GM12878 (cell line): ENCODE results near the gene SPC24.

ENCODE experiments used
- ATF3 ChIP-seq: IDR thresholded peaks from 2 replicates; pipeline ENCODE4 v1.6.1; 2011; ENCODE audit warnings: low read depth, mild to moderate bottlenecking, low read length, moderate library complexity, borderline replicate concordance; ENCODE audit errors: extremely low read depth
- MXI1 ChIP-seq: fragments of 150-350 bp; IDR thresholded peaks from 2 replicates; pipeline ENCODE4 v1.6.1; 2011; ENCODE audit warnings: low read depth, mild to moderate bottlenecking, inconsistent platforms, low read length, improper control_type of control experiment
- POLR2AphosphoS5 ChIP-seq: IDR thresholded peaks from 2 replicates; pipeline ENCODE4 v1.6.1; 2011; ENCODE audit warnings: mild to moderate bottlenecking, low read length, inconsistent platforms
- RAD21 ChIP-seq: IDR thresholded peaks from 2 replicates; pipeline ENCODE4 v1.6.1; 2011; ENCODE audit warnings: mild to moderate bottlenecking, low read depth, low read length, moderate library complexity; ENCODE audit not compliant: insufficient read depth
- RFX5 ChIP-seq: IDR thresholded peaks from 2 replicates; pipeline ENCODE4 v1.6.1; 2011; ENCODE audit warnings: low read depth, low read length, improper control_type of control experiment
- TAF1 ChIP-seq: IDR thresholded peaks from 2 replicates; pipeline ENCODE4 v1.6.1; 2011; ENCODE audit warnings: mild to moderate bottlenecking, low read depth, low read length, borderline replicate concordance
- TCF7 ChIP-seq: IDR thresholded peaks from 2 replicates; pipeline ENCODE4 v1.6.1; 2014; ENCODE audit warnings: antibody characterized with exemption, borderline replicate concordance
- TF ChIP-seq, protein P1 (sequence below), 3 experiments: IDR thresholded peaks in 2 of 3; conservative IDR thresholded peaks in 1 of 3; 2 replicates each; pipeline ENCODE4 v1.5.1; 2011; ENCODE audit warnings: low read depth in 3 of 3, low read length in 3 of 3, mild to moderate bottlenecking in 3 of 3, control low read depth in 2 of 3, moderate library complexity in 2 of 3, inconsistent platforms in 1 of 3, mixed read lengths in 1 of 3; ENCODE audit not compliant: control insufficient read depth in 2 of 3, insufficient read depth in 1 of 3; ENCODE audit errors: extremely low read depth in 1 of 3
- TF ChIP-seq, protein P2 (sequence below): IDR thresholded peaks from 2 replicates; pipeline ENCODE4 v1.6.1; 2012; ENCODE audit warnings: mild to moderate bottlenecking, low read depth, low read length
- TF ChIP-seq, protein P3 (sequence below): fragments of 150-350 bp; IDR thresholded peaks from 2 replicates; pipeline ENCODE4 v1.6.1; 2016; ENCODE audit warnings: low read depth, low read length
- TF ChIP-seq, protein P4 (sequence below): IDR thresholded peaks from 2 replicates; pipeline ENCODE4 v1.6.1; 2011; ENCODE audit warnings: low read depth, low read length, improper control_type of control experiment, borderline replicate concordance
- TF ChIP-seq, protein P5 (sequence below): fragments of 450-650 bp; IDR thresholded peaks from 2 replicates; pipeline ENCODE4 v1.6.1; 2014; ENCODE audit warnings: mild to moderate bottlenecking
- TF ChIP-seq, protein P6 (sequence below): fragments of 450-650 bp; formaldehyde crosslinking; IDR thresholded peaks from 2 replicates; pipeline ENCODE4 v1.5.0; 2022; ENCODE audit warnings: mild to moderate bottlenecking, missing genetic modification characterization

GRCh38 chr19:11145536-11145924 is 10.1 kb downstream of the SPC24 start:
- TF ChIP-seq, protein P1, sequence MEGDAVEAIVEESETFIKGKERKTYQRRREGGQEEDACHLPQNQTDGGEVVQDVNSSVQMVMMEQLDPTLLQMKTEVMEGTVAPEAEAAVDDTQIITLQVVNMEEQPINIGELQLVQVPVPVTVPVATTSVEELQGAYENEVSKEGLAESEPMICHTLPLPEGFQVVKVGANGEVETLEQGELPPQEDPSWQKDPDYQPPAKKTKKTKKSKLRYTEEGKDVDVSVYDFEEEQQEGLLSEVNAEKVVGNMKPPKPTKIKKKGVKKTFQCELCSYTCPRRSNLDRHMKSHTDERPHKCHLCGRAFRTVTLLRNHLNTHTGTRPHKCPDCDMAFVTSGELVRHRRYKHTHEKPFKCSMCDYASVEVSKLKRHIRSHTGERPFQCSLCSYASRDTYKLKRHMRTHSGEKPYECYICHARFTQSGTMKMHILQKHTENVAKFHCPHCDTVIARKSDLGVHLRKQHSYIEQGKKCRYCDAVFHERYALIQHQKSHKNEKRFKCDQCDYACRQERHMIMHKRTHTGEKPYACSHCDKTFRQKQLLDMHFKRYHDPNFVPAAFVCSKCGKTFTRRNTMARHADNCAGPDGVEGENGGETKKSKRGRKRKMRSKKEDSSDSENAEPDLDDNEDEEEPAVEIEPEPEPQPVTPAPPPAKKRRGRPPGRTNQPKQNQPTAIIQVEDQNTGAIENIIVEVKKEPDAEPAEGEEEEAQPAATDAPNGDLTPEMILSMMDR (IDR thresholded peaks at IDR 0.05 in 2 of 3, conservative IDR thresholded peaks at IDR 0.05 in 1 of 3; ENCODE audit: control insufficient read depth in 2 of 3, extremely low read depth in 1 of 3, insufficient read depth in 1 of 3, low read depth in 3 of 3, low read length in 3 of 3): no peak
- TF ChIP-seq, protein P2, sequence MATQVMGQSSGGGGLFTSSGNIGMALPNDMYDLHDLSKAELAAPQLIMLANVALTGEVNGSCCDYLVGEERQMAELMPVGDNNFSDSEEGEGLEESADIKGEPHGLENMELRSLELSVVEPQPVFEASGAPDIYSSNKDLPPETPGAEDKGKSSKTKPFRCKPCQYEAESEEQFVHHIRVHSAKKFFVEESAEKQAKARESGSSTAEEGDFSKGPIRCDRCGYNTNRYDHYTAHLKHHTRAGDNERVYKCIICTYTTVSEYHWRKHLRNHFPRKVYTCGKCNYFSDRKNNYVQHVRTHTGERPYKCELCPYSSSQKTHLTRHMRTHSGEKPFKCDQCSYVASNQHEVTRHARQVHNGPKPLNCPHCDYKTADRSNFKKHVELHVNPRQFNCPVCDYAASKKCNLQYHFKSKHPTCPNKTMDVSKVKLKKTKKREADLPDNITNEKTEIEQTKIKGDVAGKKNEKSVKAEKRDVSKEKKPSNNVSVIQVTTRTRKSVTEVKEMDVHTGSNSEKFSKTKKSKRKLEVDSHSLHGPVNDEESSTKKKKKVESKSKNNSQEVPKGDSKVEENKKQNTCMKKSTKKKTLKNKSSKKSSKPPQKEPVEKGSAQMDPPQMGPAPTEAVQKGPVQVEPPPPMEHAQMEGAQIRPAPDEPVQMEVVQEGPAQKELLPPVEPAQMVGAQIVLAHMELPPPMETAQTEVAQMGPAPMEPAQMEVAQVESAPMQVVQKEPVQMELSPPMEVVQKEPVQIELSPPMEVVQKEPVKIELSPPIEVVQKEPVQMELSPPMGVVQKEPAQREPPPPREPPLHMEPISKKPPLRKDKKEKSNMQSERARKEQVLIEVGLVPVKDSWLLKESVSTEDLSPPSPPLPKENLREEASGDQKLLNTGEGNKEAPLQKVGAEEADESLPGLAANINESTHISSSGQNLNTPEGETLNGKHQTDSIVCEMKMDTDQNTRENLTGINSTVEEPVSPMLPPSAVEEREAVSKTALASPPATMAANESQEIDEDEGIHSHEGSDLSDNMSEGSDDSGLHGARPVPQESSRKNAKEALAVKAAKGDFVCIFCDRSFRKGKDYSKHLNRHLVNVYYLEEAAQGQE: no peak
- TF ChIP-seq ATF3: no peak
- TF ChIP-seq, protein P3, sequence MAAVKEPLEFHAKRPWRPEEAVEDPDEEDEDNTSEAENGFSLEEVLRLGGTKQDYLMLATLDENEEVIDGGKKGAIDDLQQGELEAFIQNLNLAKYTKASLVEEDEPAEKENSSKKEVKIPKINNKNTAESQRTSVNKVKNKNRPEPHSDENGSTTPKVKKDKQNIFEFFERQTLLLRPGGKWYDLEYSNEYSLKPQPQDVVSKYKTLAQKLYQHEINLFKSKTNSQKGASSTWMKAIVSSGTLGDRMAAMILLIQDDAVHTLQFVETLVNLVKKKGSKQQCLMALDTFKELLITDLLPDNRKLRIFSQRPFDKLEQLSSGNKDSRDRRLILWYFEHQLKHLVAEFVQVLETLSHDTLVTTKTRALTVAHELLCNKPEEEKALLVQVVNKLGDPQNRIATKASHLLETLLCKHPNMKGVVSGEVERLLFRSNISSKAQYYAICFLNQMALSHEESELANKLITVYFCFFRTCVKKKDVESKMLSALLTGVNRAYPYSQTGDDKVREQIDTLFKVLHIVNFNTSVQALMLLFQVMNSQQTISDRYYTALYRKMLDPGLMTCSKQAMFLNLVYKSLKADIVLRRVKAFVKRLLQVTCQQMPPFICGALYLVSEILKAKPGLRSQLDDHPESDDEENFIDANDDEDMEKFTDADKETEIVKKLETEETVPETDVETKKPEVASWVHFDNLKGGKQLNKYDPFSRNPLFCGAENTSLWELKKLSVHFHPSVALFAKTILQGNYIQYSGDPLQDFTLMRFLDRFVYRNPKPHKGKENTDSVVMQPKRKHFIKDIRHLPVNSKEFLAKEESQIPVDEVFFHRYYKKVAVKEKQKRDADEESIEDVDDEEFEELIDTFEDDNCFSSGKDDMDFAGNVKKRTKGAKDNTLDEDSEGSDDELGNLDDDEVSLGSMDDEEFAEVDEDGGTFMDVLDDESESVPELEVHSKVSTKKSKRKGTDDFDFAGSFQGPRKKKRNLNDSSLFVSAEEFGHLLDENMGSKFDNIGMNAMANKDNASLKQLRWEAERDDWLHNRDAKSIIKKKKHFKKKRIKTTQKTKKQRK: no peak
- no peak for TF ChIP-seq TAF1
- no peak for TF ChIP-seq TCF7
- TF ChIP-seq RFX5: no peak
- no peak for TF ChIP-seq MXI1
- TF ChIP-seq, protein P4, sequence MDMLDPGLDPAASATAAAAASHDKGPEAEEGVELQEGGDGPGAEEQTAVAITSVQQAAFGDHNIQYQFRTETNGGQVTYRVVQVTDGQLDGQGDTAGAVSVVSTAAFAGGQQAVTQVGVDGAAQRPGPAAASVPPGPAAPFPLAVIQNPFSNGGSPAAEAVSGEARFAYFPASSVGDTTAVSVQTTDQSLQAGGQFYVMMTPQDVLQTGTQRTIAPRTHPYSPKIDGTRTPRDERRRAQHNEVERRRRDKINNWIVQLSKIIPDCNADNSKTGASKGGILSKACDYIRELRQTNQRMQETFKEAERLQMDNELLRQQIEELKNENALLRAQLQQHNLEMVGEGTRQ: no peak
- TF ChIP-seq, protein P5, sequence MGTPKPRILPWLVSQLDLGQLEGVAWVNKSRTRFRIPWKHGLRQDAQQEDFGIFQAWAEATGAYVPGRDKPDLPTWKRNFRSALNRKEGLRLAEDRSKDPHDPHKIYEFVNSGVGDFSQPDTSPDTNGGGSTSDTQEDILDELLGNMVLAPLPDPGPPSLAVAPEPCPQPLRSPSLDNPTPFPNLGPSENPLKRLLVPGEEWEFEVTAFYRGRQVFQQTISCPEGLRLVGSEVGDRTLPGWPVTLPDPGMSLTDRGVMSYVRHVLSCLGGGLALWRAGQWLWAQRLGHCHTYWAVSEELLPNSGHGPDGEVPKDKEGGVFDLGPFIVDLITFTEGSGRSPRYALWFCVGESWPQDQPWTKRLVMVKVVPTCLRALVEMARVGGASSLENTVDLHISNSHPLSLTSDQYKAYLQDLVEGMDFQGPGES: no peak
- TF ChIP-seq POLR2AphosphoS5: no peak
- TF ChIP-seq, protein P6, sequence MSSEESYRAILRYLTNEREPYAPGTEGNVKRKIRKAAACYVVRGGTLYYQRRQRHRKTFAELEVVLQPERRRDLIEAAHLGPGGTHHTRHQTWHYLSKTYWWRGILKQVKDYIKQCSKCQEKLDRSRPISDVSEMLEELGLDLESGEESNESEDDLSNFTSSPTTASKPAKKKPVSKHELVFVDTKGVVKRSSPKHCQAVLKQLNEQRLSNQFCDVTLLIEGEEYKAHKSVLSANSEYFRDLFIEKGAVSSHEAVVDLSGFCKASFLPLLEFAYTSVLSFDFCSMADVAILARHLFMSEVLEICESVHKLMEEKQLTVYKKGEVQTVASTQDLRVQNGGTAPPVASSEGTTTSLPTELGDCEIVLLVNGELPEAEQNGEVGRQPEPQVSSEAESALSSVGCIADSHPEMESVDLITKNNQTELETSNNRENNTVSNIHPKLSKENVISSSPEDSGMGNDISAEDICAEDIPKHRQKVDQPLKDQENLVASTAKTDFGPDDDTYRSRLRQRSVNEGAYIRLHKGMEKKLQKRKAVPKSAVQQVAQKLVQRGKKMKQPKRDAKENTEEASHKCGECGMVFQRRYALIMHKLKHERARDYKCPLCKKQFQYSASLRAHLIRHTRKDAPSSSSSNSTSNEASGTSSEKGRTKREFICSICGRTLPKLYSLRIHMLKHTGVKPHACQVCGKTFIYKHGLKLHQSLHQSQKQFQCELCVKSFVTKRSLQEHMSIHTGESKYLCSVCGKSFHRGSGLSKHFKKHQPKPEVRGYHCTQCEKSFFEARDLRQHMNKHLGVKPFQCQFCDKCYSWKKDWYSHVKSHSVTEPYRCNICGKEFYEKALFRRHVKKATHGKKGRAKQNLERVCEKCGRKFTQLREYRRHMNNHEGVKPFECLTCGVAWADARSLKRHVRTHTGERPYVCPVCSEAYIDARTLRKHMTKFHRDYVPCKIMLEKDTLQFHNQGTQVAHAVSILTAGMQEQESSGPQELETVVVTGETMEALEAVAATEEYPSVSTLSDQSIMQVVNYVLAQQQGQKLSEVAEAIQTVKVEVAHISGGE (CRISPR knock-in tag): no peak
- TF ChIP-seq RAD21: no peak
